Epithelial cell of esophagus (primary cell): ENCODE results near the gene GLIS2.

Source experiments
- DNase-seq: peaks from one replicate; pipeline ENCODE4 v3.0.0; 2010; ENCODE audit warnings: low read depth
- H3K4me3 ChIP-seq: 2 replicates; pipeline ENCODE4 v1.5.1; 2011; ENCODE audit warnings: mild to moderate bottlenecking, low read length, control low read depth
- CTCF ChIP-seq: IDR thresholded peaks from 2 replicates; pipeline ENCODE4 v1.5.1; 2011; ENCODE audit warnings: low read depth, mild to moderate bottlenecking, low read length, control low read depth, inconsistent platforms; ENCODE audit not compliant: insufficient read depth; ENCODE audit errors: missing control alignments

GLIS2 gene

GRCh38 chr16:4349332-4349731 is 33.5 kb downstream of the GLIS2 start:
- no peak overlapping the region for H3K4me3 ChIP-seq
- no peak for TF ChIP-seq CTCF
- DNase-seq, result no peak

- DNase-seq, result no peak
- no peak for TF ChIP-seq CTCF
- H3K4me3 ChIP-seq, result peak overlapping the region; percentile 82
Observed at GRCh38 chr16:4350365-4350786, 34.5 kb downstream of the GLIS2 start.

- DNase-seq, result peak; percentile 94
- peak within 1 kb of the TSS; percentile 82 for H3K4me3 ChIP-seq
Observed at GRCh38 chr16:4350787-4351659, 35.2 kb downstream of the GLIS2 start, which contains the start of gene PAM16. TSS of gene PAM16 (minus strand) at chr16:4351321. CDS start at chr16:4351234, 87 bp downstream.

GRCh38 chr16:4351880-4352279 is 36.0 kb downstream of the GLIS2 start:
- TF ChIP-seq CTCF, result no peak
- peak; percentile 65 for DNase-seq
- H3K4me3 ChIP-seq, result no peak overlapping the region

More at GRCh38 chr16:4350787-4351659, 35.2 kb downstream of the GLIS2 start, which contains the start of gene PAM16:
- TF ChIP-seq CTCF, result no peak

- TF ChIP-seq CTCF, result no peak
- no peak overlapping the region for H3K4me3 ChIP-seq
- no peak for DNase-seq
Observed at GRCh38 chr16:4352843-4353242, 37.0 kb downstream of the GLIS2 start.

- no peak for TF ChIP-seq CTCF
- H3K4me3 ChIP-seq, result no peak overlapping the region
- no peak for DNase-seq
Observed at GRCh38 chr16:4353675-4354074, 37.8 kb downstream of the GLIS2 start.
